ENCODE results near the gene TRAPPC5. TPM values are rescaled to one million over a fixed set of nuclear protein-coding genes. Genes with fewer than 3 reads are reported as not detected.

The TRAPPC5 gene
- total RNA-seq, 4 donors from 2014 or later: 12.4 to 156 (median 41.0) TPM

GRCh38 chr19:7658219-7658686 lies 22.4 kb upstream of the TRAPPC5 start:
- Histone ChIP-seq H3K27me3 (no peaks in the 10 kb centered on the region), H3K4me1 (no peaks in the 10 kb centered on the region), H3K27ac (no peak overlapping the region), H3K9me3 (no peaks in the 10 kb centered on the region), H3K36me3 (no peaks in the 10 kb centered on the region), H3K4me3 (no peak overlapping the region)
- TF ChIP-seq CTCF (IDR thresholded peaks at IDR 0.05) (no peak), POLR2A (IDR thresholded peaks at IDR 0.05) (no peak)
- intact Hi-C loops (cut with DNase I; ENCODE audit: low total_unique reads): no loop called here
- DNase-seq: no peak

- H3K27ac ChIP-seq: no peak overlapping the region
- H3K9me3 ChIP-seq: no peaks in the 10 kb centered on the region
- no peaks in the 10 kb centered on the region for H3K36me3 ChIP-seq
- H3K27me3 ChIP-seq: no peaks in the 10 kb centered on the region
- no peak for TF ChIP-seq CTCF (IDR thresholded peaks at IDR 0.05)
- no peak for TF ChIP-seq POLR2A (IDR thresholded peaks at IDR 0.05)
- H3K4me3 ChIP-seq: no peak overlapping the region
- no peak for DNase-seq
- H3K4me1 ChIP-seq: no peaks in the 10 kb centered on the region
- intact Hi-C loops (cut with DNase I; ENCODE audit: low total_unique reads): no loop called here
Observed at GRCh38 chr19:7661744-7662538, 18.7 kb upstream of the TRAPPC5 start.

GRCh38 chr19:7662657-7663056 lies 18.0 kb upstream of the TRAPPC5 start:
- no peak for DNase-seq
- Histone ChIP-seq H3K4me3 (no peak overlapping the region), H3K9me3 (no peaks in the 10 kb centered on the region), H3K27me3 (no peaks in the 10 kb centered on the region), H3K4me1 (no peaks in the 10 kb centered on the region), H3K36me3 (no peaks in the 10 kb centered on the region), H3K27ac (no peak overlapping the region)
- TF ChIP-seq POLR2A (IDR thresholded peaks at IDR 0.05): no peak
- no peak for TF ChIP-seq CTCF (IDR thresholded peaks at IDR 0.05)
- intact Hi-C loops (cut with DNase I; ENCODE audit: low total_unique reads): no loop called here

GRCh38 chr19:7663706-7664105 lies 16.9 kb upstream of the TRAPPC5 start:
- intact Hi-C loops (cut with DNase I; ENCODE audit: low total_unique reads): no loop called here
- Histone ChIP-seq H3K4me1 (no peaks in the 10 kb centered on the region), H3K36me3 (no peaks in the 10 kb centered on the region), H3K27ac (no peak overlapping the region), H3K4me3 (no peak overlapping the region), H3K27me3 (no peaks in the 10 kb centered on the region), H3K9me3 (no peaks in the 10 kb centered on the region)
- TF ChIP-seq CTCF (IDR thresholded peaks at IDR 0.05): no peak
- TF ChIP-seq POLR2A (IDR thresholded peaks at IDR 0.05): no peak
- no peak for DNase-seq

GRCh38 chr19:7665076-7665475 lies 15.6 kb upstream of the TRAPPC5 start:
- TF ChIP-seq POLR2A (IDR thresholded peaks at IDR 0.05) (no peak), CTCF (IDR thresholded peaks at IDR 0.05) (no peak)
- intact Hi-C loops (cut with DNase I; ENCODE audit: low total_unique reads): no loop called here
- Histone ChIP-seq H3K27me3 (no peaks in the 10 kb centered on the region), H3K9me3 (no peaks in the 10 kb centered on the region), H3K4me3 (no peak overlapping the region), H3K27ac (no peak overlapping the region), H3K4me1 (no peaks in the 10 kb centered on the region), H3K36me3 (no peaks in the 10 kb centered on the region)
- no peak for DNase-seq
